ACC112 (cell line): ENCODE measurements around the gene AGAP1.

Source experiments
- H2AFZ ChIP-seq: fragments of 200-600 bp; sonication (generic); one replicate; pipeline ENCODE4 v1.6.0; 2017; ENCODE audit warnings: antibody characterized with exemption, low read length; ENCODE audit not compliant: unreplicated experiment
- H3K27ac ChIP-seq: fragments of 200-600 bp; sonication (generic); 2 replicates; pipeline ENCODE4 v1.5.1; 2014; ENCODE audit warnings: low read depth, mild to moderate bottlenecking, antibody characterized with exemption, low read length, moderate library complexity
- H3K27me3 ChIP-seq: fragments of 200-600 bp; sonication (generic); 2 replicates; pipeline ENCODE4 v1.6.1; 2014; ENCODE audit warnings: mild to moderate bottlenecking, antibody characterized with exemption, low read length, moderate library complexity, mixed read lengths; ENCODE audit not compliant: insufficient read depth
- H3K36me3 ChIP-seq: fragments of 200-600 bp; sonication (generic); 2 replicates; pipeline ENCODE4 v1.6.1; 2016; ENCODE audit warnings: mild to moderate bottlenecking, antibody characterized with exemption, low read length, moderate library complexity, mixed read lengths; ENCODE audit not compliant: insufficient read depth
- H3K4me1 ChIP-seq: fragments of 200-600 bp; sonication (generic); one replicate; pipeline ENCODE4 v1.6.1; 2016; ENCODE audit warnings: low read length, mixed read lengths; ENCODE audit not compliant: insufficient read depth, unreplicated experiment, control insufficient read depth
- H3K4me3 ChIP-seq: fragments of 200-600 bp; sonication (generic); 2 replicates; pipeline ENCODE4 v1.5.1; 2014; ENCODE audit warnings: mild to moderate bottlenecking, low read depth, low read length
- H3K79me2 ChIP-seq: fragments of 200-600 bp; sonication (generic); one replicate; pipeline ENCODE4 v1.6.0; 2016; ENCODE audit warnings: low read length; ENCODE audit not compliant: control insufficient read depth, unreplicated experiment, insufficient read depth

The AGAP1 gene

GRCh38 chr2:235810846-235811245 is 317.0 kb downstream of the AGAP1 start:
- Histone ChIP-seq H3K4me3 (no peak overlapping the region), H3K79me2 (no peaks in the 10 kb centered on the region), H3K36me3 (no peaks in the 10 kb centered on the region), H2AFZ (no peak overlapping the region), H3K4me1 (no peaks in the 10 kb centered on the region), H3K27ac (no peak overlapping the region), H3K27me3 (no peaks in the 10 kb centered on the region)

- no peak overlapping the region for H3K4me3 ChIP-seq
- no peaks in the 10 kb centered on the region for H3K4me1 ChIP-seq
- no peak overlapping the region for H2AFZ ChIP-seq
- no peak overlapping the region for H3K27ac ChIP-seq
- H3K79me2 ChIP-seq: no peaks in the 10 kb centered on the region
- no peaks in the 10 kb centered on the region for H3K36me3 ChIP-seq
- H3K27me3 ChIP-seq: no peaks in the 10 kb centered on the region
Observed at GRCh38 chr2:235811446-235812184, 317.8 kb downstream of the AGAP1 start.

- Histone ChIP-seq H3K4me1 (no peaks in the 10 kb centered on the region), H3K79me2 (no peaks in the 10 kb centered on the region), H3K27ac (no peak overlapping the region), H3K27me3 (no peaks in the 10 kb centered on the region), H3K4me3 (no peak overlapping the region), H2AFZ (no peak overlapping the region), H3K36me3 (no peaks in the 10 kb centered on the region)
Observed at GRCh38 chr2:235812185-235812665, 318.4 kb downstream of the AGAP1 start.

DNA sequence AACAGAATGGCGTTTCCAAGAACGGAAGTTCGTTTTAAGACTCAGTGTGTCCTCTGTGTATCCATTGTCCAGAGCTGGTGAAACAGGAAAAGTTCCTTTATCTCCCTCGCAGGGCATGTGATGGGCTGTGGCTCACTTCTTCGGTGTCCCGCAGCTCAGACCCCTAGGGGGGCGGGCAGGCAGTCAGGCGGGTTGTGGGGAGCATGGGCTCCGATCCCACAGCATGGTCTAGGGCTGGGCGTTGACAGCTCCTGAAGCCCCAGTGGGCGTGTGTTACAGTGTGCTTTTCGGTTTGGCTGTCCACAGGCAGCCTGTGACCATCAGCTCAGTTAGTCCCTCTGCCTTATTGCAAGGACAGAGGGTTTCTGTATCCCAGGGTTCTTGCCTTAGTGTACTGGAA is 319.6 kb downstream of the AGAP1 start:
- Histone ChIP-seq H2AFZ (no peak overlapping the region), H3K36me3 (no peaks in the 10 kb centered on the region)

GRCh38 chr2:235820571-235820970 is 326.7 kb downstream of the AGAP1 start:
- Histone ChIP-seq H3K36me3 (no peaks in the 10 kb centered on the region), H3K4me3 (no peak overlapping the region), H2AFZ (no peak overlapping the region), H3K27ac (no peak overlapping the region), H3K4me1 (no peaks in the 10 kb centered on the region), H3K79me2 (no peaks in the 10 kb centered on the region), H3K27me3 (no peaks in the 10 kb centered on the region)

More for the DNA sequence above, 319.6 kb downstream of the AGAP1 start:
- H3K4me1 ChIP-seq: no peaks in the 10 kb centered on the region
- H3K27me3 ChIP-seq: no peaks in the 10 kb centered on the region
- H3K4me3 ChIP-seq: no peak overlapping the region
- H3K79me2 ChIP-seq: no peaks in the 10 kb centered on the region
- no peak overlapping the region for H3K27ac ChIP-seq

- peaks cover 13% of the 10 kb centered on the region for H3K4me1 ChIP-seq
- no peaks in the 10 kb centered on the region for H3K36me3 ChIP-seq
- H3K4me3 ChIP-seq: no peak overlapping the region
- no peaks in the 10 kb centered on the region for H3K79me2 ChIP-seq
- no peaks in the 10 kb centered on the region for H3K27me3 ChIP-seq
- H2AFZ ChIP-seq: no peak overlapping the region
- no peak overlapping the region for H3K27ac ChIP-seq
Observed at GRCh38 chr2:235824331-235824730, 330.5 kb downstream of the AGAP1 start.

GRCh38 chr2:235825946-235826345 is 332.1 kb downstream of the AGAP1 start:
- no peak overlapping the region for H3K27ac ChIP-seq
- no peaks in the 10 kb centered on the region for H3K27me3 ChIP-seq

GRCh38 chr2:235826826-235827225 is 333.0 kb downstream of the AGAP1 start:
- Histone ChIP-seq H3K36me3 (no peaks in the 10 kb centered on the region), H2AFZ (no peak overlapping the region), H3K79me2 (no peaks in the 10 kb centered on the region), H3K27ac (no peak overlapping the region), H3K27me3 (no peaks in the 10 kb centered on the region), H3K4me3 (no peak overlapping the region), H3K4me1 (peaks cover 13% of the 10 kb centered on the region)

More at GRCh38 chr2:235825946-235826345, 332.1 kb downstream of the AGAP1 start:
- no peak overlapping the region for H2AFZ ChIP-seq
- no peak overlapping the region for H3K4me3 ChIP-seq
- H3K79me2 ChIP-seq: no peaks in the 10 kb centered on the region
- no peaks in the 10 kb centered on the region for H3K36me3 ChIP-seq
- peaks cover 13% of the 10 kb centered on the region for H3K4me1 ChIP-seq

DNA sequence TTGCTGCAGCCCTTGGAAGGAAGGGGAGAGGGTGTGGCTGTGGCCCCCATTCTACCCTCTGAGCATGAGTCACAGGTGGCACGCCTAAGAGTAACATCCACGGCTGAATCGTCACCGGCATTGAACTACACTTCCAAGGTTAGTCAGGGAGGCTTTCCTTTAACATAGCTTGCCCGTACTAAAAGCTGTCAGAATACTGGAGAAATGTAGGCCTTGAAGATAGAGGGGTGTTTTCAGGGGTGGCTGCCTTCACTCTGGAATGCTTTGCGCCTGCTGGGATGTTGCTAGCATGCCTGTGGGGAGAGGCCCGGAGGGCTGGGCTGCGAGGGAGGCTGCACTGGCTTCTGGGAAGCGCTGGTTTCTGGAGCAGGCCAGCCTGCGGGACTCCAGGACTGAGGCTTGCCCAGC is 333.7 kb downstream of the AGAP1 start:
- Histone ChIP-seq H3K27ac (no peak overlapping the region), H3K36me3 (no peaks in the 10 kb centered on the region), H2AFZ (no peak overlapping the region), H3K4me3 (no peak overlapping the region), H3K27me3 (no peaks in the 10 kb centered on the region), H3K79me2 (no peaks in the 10 kb centered on the region), H3K4me1 (peaks cover 13% of the 10 kb centered on the region)

DNA sequence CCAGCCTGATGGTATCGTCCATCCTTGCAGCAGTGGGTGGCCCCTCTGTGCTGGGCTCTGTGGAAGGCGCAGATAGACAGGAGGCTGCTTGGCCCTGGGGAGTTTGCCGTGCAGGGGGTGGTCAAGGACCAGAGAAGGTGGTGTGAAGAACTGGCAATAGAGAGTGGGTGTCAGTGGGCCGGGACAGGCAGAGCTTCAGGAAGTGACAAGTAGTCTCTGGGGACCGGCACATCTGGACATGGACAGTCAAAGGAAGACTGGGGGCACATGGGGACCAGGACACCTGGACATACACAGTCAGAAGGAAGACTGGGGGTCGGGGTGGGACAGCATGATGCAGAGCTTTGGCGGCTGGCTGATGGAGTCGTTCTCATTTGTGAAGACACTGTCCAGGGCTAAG is 335.9 kb downstream of the AGAP1 start:
- Histone ChIP-seq H3K79me2 (no peaks in the 10 kb centered on the region), H3K4me1 (peaks cover 13% of the 10 kb centered on the region), H2AFZ (no peak overlapping the region), H3K27ac (no peak overlapping the region), H3K36me3 (no peaks in the 10 kb centered on the region), H3K4me3 (no peak overlapping the region), H3K27me3 (no peaks in the 10 kb centered on the region)

GRCh38 chr2:235831755-235832154 is 337.9 kb downstream of the AGAP1 start:
- Histone ChIP-seq H3K27me3 (no peaks in the 10 kb centered on the region), H3K36me3 (no peaks in the 10 kb centered on the region), H3K4me3 (no peak overlapping the region), H2AFZ (no peak overlapping the region), H3K79me2 (no peaks in the 10 kb centered on the region), H3K27ac (no peak overlapping the region), H3K4me1 (peaks cover 13% of the 10 kb centered on the region)
